ENCODE measurements around the gene CACNA1B.

CACNA1B gene

DNA sequence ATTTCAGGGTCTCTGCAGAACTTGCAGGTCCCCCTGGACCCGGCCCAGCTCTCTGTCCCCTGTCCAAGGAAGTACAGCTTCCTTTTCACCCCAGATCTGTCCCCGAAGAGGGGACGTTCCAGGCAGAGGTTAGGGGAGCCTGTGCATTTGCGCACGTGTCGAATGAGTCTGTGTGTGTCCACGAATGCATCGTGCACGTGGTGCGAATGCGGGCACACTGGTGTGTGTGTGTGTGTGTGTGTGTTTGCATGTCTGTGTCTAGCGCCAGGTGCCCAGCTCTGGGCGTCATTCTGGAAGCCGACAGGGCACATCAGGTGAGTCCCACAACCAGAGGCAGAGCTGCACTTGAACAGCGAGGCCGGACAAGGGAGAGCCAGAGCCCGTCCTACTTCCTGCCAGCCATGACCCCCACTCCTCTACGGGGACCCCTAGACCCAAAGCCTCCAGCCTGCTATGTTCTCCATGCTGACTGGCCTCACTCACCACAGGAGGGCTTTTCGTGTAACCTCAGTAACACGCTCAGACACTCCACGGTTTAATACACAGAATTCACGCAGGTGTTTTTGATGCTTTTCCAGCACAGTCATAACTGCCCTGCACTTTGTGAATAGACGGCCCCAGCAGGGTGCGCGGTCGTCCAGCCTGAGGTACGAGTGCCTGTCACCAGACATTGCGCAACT, 41.3 kb upstream of the CACNA1B start:
- H3K4me1 ChIP-seq (ENCODE audit: control insufficient read depth, insufficient read depth, low read length, poor library complexity, severe bottlenecking) = no peaks in the 10 kb centered on the region
- DNase-seq = no peak
- H3K4me3 ChIP-seq (ENCODE audit: insufficient read depth, low read depth, low read length, poor library complexity, severe bottlenecking) = no peak overlapping the region
- H3K9me3 ChIP-seq (ENCODE audit: control insufficient read depth, low read length) = no peaks in the 10 kb centered on the region
- peaks cover 44% of the 10 kb centered on the region for H3K36me3 ChIP-seq (ENCODE audit: control insufficient read depth, insufficient read depth, low read length)
- H3K27ac ChIP-seq (ENCODE audit: insufficient read depth, low read length, poor library complexity, severe bottlenecking) = no peak overlapping the region
- no peaks in the 10 kb centered on the region for H3K27me3 ChIP-seq (replicated peaks; ENCODE audit: control insufficient read depth, insufficient read depth, low read length, poor library complexity, severe bottlenecking)

DNA sequence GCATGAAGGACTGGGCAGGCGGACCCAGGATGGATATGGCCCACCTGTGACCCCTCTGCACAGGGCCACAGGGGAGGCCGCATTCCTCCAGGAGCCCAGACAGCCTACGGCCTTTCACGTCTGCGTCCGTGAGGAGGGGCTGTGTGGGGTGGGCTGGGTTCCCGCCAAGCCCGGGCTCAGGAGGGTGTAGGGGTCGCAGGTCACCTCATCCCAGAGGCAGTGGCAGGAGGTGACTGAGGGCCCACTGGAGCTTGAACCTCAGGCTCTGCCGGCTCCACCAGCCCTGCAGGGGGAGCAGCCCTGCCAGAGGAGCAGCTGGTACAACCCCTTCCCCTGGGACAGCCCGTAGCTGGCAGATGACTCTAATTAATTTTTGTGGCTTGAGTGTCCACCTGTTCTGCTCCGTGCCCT, 40.7 kb upstream of the CACNA1B start:
- Histone ChIP-seq H3K27me3 (replicated peaks; ENCODE audit: control insufficient read depth, insufficient read depth, low read length, poor library complexity, severe bottlenecking) (no peaks in the 10 kb centered on the region), H3K4me1 (ENCODE audit: control insufficient read depth, insufficient read depth, low read length, poor library complexity, severe bottlenecking) (no peaks in the 10 kb centered on the region), H3K4me3 (ENCODE audit: insufficient read depth, low read depth, low read length, poor library complexity, severe bottlenecking) (no peak overlapping the region), H3K27ac (ENCODE audit: insufficient read depth, low read length, poor library complexity, severe bottlenecking) (no peak overlapping the region), H3K36me3 (ENCODE audit: control insufficient read depth, insufficient read depth, low read length) (peaks cover 44% of the 10 kb centered on the region), H3K9me3 (ENCODE audit: control insufficient read depth, low read length) (no peaks in the 10 kb centered on the region)
- DNase-seq = no peak

DNA sequence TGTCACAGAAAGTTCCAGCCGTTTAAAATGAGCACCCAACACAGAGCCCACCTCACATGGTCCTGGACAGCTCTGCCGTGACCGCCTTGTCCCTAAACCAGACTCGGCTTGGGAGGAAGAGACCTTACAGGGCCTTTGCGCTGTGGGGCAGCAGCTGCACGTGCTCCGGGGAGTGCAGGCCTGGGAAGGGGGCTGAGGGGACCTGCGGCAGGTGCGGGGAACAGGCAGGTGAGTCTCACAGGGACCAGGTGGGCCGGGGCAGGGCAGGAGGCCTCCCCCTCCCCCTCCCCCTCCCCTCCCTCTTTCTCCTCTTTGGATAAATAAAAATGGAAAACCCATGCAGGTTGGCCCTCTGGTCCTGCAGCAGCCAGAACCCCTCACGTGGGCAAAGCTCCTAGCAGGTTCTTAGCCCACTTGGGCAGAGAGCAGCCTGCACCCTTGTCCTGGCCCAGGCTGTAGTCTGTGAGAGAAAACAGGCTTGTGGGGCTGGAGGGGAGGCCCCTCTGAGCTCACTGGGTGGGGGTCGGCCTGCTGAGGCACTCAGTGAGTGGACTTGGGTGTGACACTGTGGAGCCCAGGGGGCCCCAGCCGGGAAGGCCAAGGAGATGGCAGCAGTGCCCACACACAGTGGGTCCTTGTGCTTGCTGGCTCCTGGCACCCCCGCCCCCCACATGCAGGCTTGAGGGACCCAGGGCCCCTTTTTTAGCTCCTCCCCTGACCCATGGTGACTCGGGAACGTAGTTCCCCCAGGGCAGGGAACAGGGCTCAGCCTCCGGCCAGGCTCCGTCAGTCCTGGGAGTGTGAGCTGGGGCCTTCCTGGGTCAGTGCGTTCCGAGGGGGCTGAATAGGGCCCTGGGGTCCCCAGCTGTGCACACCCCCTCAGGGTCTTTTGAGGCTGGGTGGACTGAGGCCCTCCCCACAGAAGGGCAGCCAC, 40.0 kb upstream of the CACNA1B start:
- H3K27ac ChIP-seq (ENCODE audit: insufficient read depth, low read length, poor library complexity, severe bottlenecking) = no peak overlapping the region
- H3K36me3 ChIP-seq (ENCODE audit: control insufficient read depth, insufficient read depth, low read length) = peaks cover 42% of the 10 kb centered on the region
- H3K4me3 ChIP-seq (ENCODE audit: insufficient read depth, low read depth, low read length, poor library complexity, severe bottlenecking) = no peak overlapping the region
- DNase-seq = no peak
- no peaks in the 10 kb centered on the region for H3K27me3 ChIP-seq (replicated peaks; ENCODE audit: control insufficient read depth, insufficient read depth, low read length, poor library complexity, severe bottlenecking)
- H3K4me1 ChIP-seq (ENCODE audit: control insufficient read depth, insufficient read depth, low read length, poor library complexity, severe bottlenecking) = no peaks in the 10 kb centered on the region
- no peaks in the 10 kb centered on the region for H3K9me3 ChIP-seq (ENCODE audit: control insufficient read depth, low read length)

DNA sequence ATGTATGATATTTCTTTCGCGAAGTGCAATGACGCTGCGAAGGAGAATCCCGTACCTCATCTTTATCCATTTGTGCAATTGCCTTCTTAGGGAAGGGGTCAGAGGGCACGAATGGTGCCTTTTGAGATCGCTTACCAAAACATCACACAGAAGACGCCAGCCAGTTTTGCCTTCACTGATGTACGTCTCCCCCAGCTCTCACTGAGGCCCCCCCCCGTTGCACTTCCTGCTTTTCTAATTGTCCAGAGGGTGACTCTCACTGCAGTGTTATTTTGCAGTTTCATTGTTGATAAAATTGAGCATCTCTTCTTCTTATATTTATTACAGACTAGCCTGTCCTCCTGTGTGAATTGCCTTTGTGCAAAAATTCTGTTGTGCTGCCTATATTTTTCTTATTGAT, 39.0 kb upstream of the CACNA1B start:
- H3K9me3 ChIP-seq (ENCODE audit: control insufficient read depth, low read length) = no peaks in the 10 kb centered on the region

DNA sequence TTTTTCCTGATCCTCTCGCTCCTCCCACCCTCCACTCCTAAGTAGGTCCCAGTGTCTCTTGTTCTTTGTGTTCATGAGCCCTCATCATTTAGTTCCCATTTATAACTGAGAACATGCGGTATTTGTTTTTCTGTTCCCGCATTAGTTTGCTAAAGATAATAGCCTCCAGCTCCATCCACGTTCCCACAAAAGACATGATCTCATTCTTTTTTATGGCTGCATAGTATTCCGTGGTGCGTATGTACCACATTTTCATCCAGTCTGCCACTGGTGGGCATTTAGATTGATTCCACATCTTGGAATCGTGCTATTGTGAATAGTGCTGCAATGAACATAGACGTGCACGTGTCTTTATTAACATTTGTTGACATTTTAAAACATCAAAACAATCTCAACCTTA, 34.2 kb upstream of the CACNA1B start:
- Histone ChIP-seq H3K27me3 (replicated peaks; ENCODE audit: control insufficient read depth, insufficient read depth, low read length, poor library complexity, severe bottlenecking) (no peaks in the 10 kb centered on the region), H3K27ac (ENCODE audit: insufficient read depth, low read length, poor library complexity, severe bottlenecking) (no peak overlapping the region), H3K36me3 (ENCODE audit: control insufficient read depth, insufficient read depth, low read length) (no peaks in the 10 kb centered on the region), H3K4me3 (ENCODE audit: insufficient read depth, low read depth, low read length, poor library complexity, severe bottlenecking) (no peak overlapping the region), H3K4me1 (ENCODE audit: control insufficient read depth, insufficient read depth, low read length, poor library complexity, severe bottlenecking) (no peaks in the 10 kb centered on the region), H3K9me3 (ENCODE audit: control insufficient read depth, low read length) (no peaks in the 10 kb centered on the region)
- no peak for DNase-seq

More for the DNA sequence above, 39.0 kb upstream of the CACNA1B start:
- H3K36me3 ChIP-seq (ENCODE audit: control insufficient read depth, insufficient read depth, low read length) = peaks cover 32% of the 10 kb centered on the region
- no peaks in the 10 kb centered on the region for H3K4me1 ChIP-seq (ENCODE audit: control insufficient read depth, insufficient read depth, low read length, poor library complexity, severe bottlenecking)
- H3K27me3 ChIP-seq (replicated peaks; ENCODE audit: control insufficient read depth, insufficient read depth, low read length, poor library complexity, severe bottlenecking) = no peaks in the 10 kb centered on the region
- H3K27ac ChIP-seq (ENCODE audit: insufficient read depth, low read length, poor library complexity, severe bottlenecking) = no peak overlapping the region
- no peak overlapping the region for H3K4me3 ChIP-seq (ENCODE audit: insufficient read depth, low read depth, low read length, poor library complexity, severe bottlenecking)
- DNase-seq = no peak

DNA sequence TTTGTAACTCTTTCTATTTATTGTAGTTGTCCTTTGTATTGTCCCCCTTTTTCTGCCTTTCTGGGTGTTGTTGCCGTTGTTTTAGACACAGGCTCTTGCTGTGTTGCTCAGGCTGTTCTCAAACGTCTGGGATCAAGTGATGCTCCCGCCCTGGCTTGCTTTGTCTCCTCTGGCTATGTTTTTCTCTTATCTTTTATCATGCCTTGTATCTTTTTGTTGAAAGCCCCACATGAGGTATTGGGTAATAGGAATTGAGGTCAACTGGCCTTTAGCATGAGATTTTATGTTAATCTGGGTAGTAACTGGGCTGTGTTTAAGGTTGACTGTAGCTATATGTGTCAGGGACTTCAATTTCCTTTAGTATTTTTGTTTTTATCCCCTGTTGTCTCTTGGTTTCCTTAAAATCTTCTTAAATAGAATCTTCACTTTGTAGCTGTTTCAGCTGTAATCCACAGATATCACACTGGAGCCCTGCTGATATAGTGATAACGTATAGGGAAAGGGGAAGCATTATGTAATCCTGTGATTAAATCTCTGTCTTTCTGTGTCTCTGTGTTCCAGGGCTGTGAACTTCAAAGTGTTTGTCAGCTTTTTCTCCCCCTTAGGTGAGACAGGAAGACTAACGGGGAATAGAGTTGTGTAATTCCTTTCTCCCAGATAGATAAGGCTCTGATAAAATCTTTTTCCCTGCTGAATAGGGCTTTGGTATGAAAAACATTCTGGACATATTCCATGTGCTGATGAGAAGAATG, 25.9 kb upstream of the CACNA1B start:
- H3K36me3 ChIP-seq (ENCODE audit: control insufficient read depth, insufficient read depth, low read length) = no peaks in the 10 kb centered on the region
- no peaks in the 10 kb centered on the region for H3K27me3 ChIP-seq (replicated peaks; ENCODE audit: control insufficient read depth, insufficient read depth, low read length, poor library complexity, severe bottlenecking)
- DNase-seq = no peak
- no peaks in the 10 kb centered on the region for H3K9me3 ChIP-seq (ENCODE audit: control insufficient read depth, low read length)
- no peak overlapping the region for H3K27ac ChIP-seq (ENCODE audit: insufficient read depth, low read length, poor library complexity, severe bottlenecking)
- no peaks in the 10 kb centered on the region for H3K4me1 ChIP-seq (ENCODE audit: control insufficient read depth, insufficient read depth, low read length, poor library complexity, severe bottlenecking)
- H3K4me3 ChIP-seq (ENCODE audit: insufficient read depth, low read depth, low read length, poor library complexity, severe bottlenecking) = no peak overlapping the region

DNA sequence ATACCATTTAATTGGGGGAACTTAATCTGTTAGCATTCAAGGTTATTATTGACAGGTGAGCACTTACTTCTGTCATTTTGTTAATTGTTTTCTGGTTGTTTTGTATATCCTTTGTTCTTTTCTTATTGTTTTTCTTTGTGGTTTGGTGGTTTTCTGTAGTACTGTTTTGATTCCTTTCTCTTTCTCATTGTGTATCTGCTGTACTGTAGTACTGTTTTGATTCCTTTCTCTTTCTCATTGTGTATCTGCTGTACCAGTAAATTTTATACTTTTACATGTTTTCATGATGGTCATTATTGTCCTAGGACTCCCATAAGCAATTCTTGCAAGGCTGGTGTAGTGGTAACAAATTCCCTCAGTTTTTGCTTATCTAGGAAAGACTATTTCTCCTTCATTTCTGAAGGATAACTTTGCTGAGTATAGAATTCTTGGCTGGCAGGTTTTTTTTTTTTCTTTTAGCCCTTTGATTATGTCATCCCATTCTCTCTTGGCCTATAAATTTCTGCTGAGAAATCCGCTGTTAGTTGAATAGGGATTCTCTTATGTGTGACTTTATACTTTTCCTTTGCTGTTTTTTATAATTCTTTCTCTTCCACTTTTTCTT, 24.1 kb upstream of the CACNA1B start:
- Histone ChIP-seq H3K27me3 (replicated peaks; ENCODE audit: control insufficient read depth, insufficient read depth, low read length, poor library complexity, severe bottlenecking) (no peaks in the 10 kb centered on the region), H3K4me3 (ENCODE audit: insufficient read depth, low read depth, low read length, poor library complexity, severe bottlenecking) (no peak overlapping the region)
- DNase-seq = no peak

DNA sequence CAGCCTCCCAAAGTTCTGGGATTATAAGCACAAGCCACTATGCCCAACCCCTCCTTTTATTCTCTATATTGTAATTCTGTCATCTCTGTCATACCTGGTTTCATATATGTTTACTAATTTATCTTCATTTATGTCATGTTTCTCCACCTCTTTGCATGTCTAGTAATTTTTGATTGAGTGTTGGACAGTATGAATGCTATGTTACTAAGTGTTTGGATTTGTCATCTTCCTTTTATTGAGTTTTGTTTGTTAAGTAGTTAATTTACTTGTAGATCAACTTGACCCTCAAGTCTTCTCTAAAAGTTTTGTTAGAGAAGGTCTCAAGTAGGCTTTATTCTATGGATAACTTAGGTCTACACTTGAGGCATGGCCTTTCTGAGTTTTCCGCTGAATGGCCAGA, 17.2 kb upstream of the CACNA1B start:
- Histone ChIP-seq H3K36me3 (ENCODE audit: control insufficient read depth, insufficient read depth, low read length) (no peaks in the 10 kb centered on the region), H3K4me3 (ENCODE audit: insufficient read depth, low read depth, low read length, poor library complexity, severe bottlenecking) (no peak overlapping the region), H3K9me3 (ENCODE audit: control insufficient read depth, low read length) (no peaks in the 10 kb centered on the region), H3K4me1 (ENCODE audit: control insufficient read depth, insufficient read depth, low read length, poor library complexity, severe bottlenecking) (no peaks in the 10 kb centered on the region), H3K27ac (ENCODE audit: insufficient read depth, low read length, poor library complexity, severe bottlenecking) (no peak overlapping the region), H3K27me3 (replicated peaks; ENCODE audit: control insufficient read depth, insufficient read depth, low read length, poor library complexity, severe bottlenecking) (no peaks in the 10 kb centered on the region)
- no peak for DNase-seq

More for the DNA sequence above, 24.1 kb upstream of the CACNA1B start:
- Histone ChIP-seq H3K36me3 (ENCODE audit: control insufficient read depth, insufficient read depth, low read length) (no peaks in the 10 kb centered on the region), H3K4me1 (ENCODE audit: control insufficient read depth, insufficient read depth, low read length, poor library complexity, severe bottlenecking) (no peaks in the 10 kb centered on the region), H3K27ac (ENCODE audit: insufficient read depth, low read length, poor library complexity, severe bottlenecking) (no peak overlapping the region), H3K9me3 (ENCODE audit: control insufficient read depth, low read length) (no peaks in the 10 kb centered on the region)

DNA sequence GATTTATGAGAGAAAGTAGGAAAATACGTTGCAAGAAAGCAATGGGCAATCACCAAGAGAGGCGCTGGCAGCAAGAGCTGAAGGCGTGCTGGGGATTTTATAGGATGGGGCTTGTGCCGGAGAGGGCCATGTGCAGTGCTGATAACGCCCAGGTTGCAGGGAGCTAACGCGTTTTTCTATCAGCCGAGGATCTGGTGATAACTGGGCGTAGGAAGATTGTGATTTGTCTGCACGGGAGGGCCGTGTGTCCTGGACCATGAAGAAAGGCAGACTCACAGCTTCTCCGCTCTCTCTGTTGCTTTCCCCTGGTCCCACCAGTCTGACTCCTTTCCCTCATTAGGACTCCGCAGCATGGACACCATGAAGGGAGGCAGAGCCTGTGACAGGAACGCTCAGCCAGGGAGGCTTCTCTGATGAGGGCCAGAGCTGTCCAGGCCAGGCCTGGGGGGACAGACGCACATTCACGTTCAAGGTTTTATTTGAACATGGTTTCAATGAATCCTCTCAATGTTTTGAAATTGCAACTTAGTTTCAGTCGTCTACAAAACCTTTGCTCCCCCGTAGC, 11.9 kb upstream of the CACNA1B start:
- Histone ChIP-seq H3K27ac (ENCODE audit: insufficient read depth, low read length, poor library complexity, severe bottlenecking) (no peak overlapping the region), H3K27me3 (replicated peaks; ENCODE audit: control insufficient read depth, insufficient read depth, low read length, poor library complexity, severe bottlenecking) (no peaks in the 10 kb centered on the region), H3K4me1 (ENCODE audit: control insufficient read depth, insufficient read depth, low read length, poor library complexity, severe bottlenecking) (no peaks in the 10 kb centered on the region), H3K36me3 (ENCODE audit: control insufficient read depth, insufficient read depth, low read length) (no peaks in the 10 kb centered on the region), H3K9me3 (ENCODE audit: control insufficient read depth, low read length) (no peaks in the 10 kb centered on the region), H3K4me3 (ENCODE audit: insufficient read depth, low read depth, low read length, poor library complexity, severe bottlenecking) (no peak overlapping the region)
- DNase-seq = no peak
